ENCODE results near the gene TBC1D3B.
"Not testable (repeated sequence)": the region's sequence is repeated elsewhere in the genome, so short reads cannot be mapped to it uniquely, and the experiment has no call there.

The TBC1D3B gene
- total RNA-seq: 0.18 to 0.49 (median 0.19) reads per million in 4 experiments

DNA sequence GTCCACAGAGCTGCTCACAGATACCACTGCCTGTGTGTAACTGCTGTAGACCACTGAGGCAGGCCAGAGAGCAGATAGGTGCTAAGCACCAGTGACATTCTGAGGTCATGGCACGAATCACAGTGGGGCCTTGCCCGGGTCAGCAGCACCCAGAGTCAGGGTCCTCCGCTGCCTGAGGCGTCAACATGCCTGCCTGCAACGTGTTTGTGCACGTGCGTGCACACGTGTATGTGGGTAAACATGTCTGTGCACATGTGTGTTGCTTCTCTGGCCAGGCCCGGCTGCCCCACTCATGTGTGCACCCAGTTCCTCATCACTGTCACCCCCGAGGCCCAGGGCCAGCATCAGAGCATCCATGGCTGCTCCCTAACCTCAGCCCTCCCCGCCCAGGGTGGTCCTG is at the start of gene TBC1D3B:
TBC1D3B (minus strand) TSS at position 101 of the 400 bp plus-strand sequence. CDS start 1,586 bp downstream, outside the sequence.
- not testable (repeated sequence) for DNase-seq

- not testable (repeated sequence) for DNase-seq
These were observed 46.5 kb upstream of the TBC1D3B start for GRCh38 chr17:36222967-36223366.

DNA sequence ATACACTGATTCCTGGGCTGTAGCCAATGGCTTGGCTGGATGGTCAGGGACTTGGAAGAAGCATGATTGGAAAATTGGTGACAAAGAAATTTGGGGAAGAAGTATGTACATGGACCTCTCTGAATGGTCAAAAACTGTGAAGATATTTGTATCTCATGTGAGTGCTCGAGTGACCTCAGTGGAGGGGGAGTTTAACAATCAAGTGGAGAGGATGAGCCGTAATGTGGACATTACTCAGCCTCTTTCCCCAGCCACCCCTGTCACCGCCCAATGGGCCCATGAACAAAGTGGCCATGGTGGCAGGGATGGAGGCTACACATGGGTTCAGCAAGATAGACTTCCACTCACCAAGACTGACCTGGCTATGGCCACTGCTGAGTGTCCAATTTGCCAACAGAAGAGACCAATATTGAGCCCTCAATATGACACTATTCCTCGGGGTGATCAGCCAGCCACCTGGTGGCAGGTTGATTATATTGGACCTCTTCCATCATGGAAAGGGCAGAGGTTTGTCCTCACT is 45.2 kb upstream of the TBC1D3B start:
- DNase-seq: not testable (repeated sequence)

DNA sequence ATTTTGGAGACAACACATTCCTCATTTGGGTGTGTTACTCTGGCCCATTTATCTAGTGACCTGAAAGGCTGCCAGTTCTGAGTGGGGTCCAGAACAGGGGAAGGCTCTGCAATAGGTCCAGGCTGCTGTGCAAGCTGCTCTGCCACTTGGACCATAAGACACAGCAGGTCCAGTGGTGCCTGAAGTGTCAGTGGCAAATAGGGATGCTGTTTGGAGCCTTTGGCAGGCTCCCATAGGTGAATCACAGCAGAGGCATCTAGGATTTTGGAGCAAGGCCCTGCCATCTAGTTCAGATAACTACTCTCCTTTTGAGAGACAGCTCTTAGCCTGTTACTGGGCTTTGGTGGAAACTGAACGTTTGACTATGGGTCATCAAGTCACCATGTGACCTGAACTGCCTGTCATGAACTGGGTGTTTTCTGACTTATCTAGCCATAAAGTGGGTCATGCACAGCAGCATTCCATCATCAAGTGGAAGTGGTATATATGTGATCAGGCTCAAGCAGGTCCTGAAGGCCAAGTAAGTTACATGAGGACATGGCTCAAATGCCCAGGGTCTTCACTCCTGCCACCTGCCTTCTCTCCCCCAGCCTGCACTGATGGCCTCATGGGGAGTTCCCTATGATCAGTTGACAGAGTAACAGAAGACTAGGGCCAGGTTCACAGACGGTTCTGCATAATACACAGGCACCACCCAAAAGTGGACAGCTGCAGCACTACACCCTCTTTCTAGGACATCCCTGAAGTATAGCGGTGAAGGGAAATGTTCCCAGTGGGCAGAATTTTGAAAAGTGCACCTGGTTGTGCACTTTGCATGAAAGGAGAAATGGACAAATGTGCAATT is 44.5 kb upstream of the TBC1D3B start:
- not testable (repeated sequence) for DNase-seq

GRCh38 chr17:36219556-36219955 is 43.1 kb upstream of the TBC1D3B start:
- not testable (repeated sequence) for DNase-seq

DNA sequence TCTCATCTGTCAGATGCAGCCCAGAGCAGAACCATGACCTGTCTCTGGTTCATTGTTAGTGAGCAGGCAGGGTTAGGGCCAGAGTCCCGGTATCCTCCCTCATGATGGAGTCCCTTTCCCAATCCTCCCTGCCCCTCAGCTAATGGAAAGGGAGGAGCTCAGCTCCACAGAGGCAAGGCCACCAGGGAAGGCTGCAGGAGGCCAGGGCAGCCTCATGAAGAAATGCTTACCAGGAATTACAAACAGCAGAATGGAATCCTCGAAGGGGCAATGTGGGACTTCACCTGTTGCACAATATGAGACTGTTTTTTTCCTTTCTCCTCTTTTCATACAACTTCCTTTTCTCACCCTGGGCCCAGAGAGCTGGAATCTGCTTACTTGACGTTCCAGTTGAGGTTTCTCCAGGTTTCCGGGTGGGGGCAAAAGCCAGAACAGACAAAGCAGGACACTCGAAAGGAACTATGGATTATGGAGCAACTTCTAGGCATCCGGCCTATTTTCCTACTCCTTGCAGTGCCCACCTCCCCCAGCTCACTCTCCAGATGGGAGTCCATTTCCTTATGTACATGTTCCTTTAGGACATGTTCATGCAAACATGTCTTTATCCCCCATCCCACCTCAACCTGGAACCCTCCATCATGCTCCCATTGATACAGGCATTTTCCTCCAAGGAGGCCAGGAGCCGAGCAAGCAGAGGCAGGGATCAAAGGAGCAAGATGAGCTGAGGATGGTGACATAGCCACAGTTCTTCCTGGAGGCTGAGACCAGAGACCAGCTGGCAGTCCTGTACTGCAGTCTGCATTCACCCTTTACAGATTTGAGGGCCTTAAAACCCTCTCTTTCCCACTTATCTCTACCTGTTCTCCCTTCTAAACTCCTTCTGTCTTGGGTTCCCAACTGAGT is 39.2 kb upstream of the TBC1D3B start:
- not testable (repeated sequence) for DNase-seq

DNA sequence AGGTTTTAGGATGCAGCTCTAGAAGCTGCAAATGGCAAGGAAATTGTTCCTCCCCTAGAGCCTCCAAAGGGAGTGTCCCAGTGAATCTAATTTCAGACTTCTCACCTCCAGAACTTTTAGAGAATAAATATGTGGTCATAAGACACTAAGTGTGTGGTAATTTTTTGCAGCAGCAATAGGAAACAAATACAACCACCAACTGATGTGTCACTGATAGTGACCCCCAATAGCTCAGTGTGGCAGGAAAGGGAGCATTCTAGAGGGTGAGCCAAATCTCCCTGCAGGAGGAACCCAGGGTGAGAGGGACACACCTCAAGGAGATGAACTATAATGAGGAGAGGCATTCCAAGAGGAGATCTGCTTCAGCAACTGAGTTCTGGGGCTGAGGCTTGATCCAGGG is 38.5 kb upstream of the TBC1D3B start:
- DNase-seq: no peak

DNA sequence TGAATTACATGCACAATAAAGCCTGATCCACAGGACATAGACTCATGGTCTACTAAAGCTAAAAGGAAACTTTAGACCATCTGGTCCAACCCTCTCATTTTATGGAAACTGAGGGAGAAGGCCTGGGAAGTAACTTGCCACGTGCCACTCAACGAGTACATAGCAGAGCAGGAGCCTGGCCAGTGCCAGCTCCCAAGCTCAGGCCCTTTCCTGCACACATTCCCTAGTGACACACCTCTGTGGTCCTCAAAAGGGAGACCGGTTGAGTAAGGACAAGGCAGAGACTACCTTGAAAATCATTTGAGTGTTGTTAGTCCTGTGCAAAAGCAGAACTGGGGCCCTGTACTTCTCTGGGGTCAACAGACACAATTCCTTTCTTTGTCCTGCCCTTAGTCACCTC is 37.3 kb upstream of the TBC1D3B start:
- no peak for DNase-seq

- DNase-seq: no peak
These were observed 36.5 kb upstream of the TBC1D3B start for GRCh38 chr17:36212966-36213365.

- no peak for DNase-seq
These were observed 35.8 kb upstream of the TBC1D3B start for GRCh38 chr17:36212272-36212605.

- not testable (repeated sequence) for DNase-seq
These were observed 35.2 kb upstream of the TBC1D3B start for GRCh38 chr17:36211484-36212271.

GRCh38 chr17:36210439-36211211 is 34.2 kb upstream of the TBC1D3B start, which contains the start of gene CCL4L2:
Gene CCL4L2, plus strand, starts transcription at chr17:36211063.
- DNase-seq: not testable (repeated sequence)

DNA sequence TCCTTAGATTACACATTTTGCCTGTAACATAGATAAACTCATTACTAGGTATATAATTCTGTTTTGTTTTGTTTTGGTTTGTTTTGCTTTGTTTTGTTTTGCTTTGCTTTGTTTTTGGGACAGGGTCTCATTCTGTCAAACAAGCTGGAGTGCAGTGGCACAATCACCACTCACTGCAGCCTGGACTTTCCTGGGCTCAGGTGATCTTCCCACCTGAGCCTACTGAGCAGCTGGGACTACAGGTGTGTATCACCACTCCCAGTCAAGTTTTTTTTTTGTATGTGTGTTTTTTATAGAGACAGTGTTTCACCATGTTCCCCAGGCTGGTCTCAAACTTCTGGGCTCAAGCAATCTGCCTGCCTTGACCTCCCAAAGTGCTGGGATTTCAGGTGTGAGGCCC is 33.1 kb upstream of the TBC1D3B start:
- no peak for DNase-seq

GRCh38 chr17:36207383-36207782 is 30.9 kb upstream of the TBC1D3B start:
- not testable (repeated sequence) for DNase-seq

GRCh38 chr17:36206486-36206821 is 30.0 kb upstream of the TBC1D3B start:
- DNase-seq: not testable (repeated sequence)

DNA sequence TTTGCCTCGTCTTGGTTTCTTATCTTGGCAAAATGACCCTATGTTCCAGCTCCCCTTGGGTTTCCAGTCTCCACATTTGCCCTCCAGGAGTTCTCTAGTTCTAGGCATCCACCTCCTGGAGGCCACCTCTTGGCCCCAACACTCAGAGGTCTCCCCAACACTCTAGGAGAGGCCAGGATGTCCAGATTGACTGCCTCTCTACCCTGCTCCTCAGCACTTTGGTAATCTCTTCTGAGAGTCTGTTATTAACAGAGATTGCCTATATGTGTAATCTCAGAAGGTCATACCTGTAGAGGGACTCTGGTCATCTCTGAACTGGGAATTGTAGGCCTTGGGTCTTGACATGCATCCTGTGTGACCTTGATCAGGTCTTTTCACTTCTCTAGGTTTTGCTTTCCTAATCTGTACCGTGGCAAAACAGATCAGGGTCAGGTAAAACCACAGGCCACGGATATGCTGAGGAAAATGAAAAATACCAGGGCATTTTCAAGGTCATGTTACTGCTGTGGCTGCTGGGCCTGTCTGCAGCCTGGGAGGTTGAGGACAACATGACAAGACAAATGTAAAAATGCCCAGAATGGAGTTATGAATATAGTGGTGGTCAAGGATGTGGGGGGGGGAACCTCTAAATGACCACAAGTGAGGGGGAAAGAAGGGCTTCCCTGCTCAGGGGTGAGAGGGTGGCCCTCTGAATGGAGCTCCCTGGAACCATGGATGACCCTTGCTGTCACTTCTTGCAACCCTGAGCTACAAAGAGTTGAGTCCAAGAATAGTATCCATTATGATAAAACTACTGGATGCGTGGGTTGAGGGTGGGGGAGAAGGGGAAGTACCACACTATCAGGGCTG is 29.4 kb upstream of the TBC1D3B start:
- DNase-seq: no peak

- no peak for DNase-seq
These were observed 28.5 kb upstream of the TBC1D3B start for GRCh38 chr17:36204724-36205500.

DNA sequence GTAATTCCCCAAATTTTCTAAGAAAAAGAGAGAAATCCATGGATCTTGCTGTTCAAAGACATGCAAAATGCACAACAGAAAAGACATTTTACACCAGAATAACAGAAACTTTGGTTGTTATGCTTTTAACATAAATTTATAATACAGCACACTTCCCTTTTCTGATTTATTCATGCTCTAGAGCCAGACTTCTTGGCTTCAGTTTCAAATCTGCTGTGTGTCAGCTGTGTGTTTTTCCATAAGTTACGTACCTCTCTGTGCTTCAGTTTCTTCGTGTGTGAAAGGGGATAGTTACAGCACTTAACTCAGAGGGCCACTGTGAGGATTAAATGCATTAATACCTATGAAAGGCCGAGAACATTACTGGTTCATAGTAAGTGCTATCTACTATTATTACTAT is 26.9 kb upstream of the TBC1D3B start:
- no peak for DNase-seq

DNA sequence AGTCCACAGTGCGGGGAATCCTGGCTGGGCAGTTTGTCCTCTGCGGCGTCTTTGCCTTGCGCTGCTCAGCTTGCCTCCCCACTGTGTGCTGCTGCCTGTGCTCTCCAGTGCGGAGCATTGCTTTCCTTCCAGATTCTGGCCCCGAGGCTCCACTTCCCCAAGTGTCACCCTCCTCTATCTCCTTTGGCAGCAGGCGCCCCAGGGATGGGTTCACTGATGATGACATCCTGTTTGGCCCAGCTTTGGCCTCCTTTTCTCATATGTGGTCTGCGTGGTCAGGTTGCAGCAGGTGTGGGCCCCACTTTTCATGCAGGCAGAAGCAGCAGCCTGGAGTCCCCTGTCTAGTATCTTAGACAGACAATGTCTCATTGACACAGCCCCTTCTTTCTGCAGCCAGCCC is 25.1 kb upstream of the TBC1D3B start:
- DNase-seq: not testable (repeated sequence)

DNA sequence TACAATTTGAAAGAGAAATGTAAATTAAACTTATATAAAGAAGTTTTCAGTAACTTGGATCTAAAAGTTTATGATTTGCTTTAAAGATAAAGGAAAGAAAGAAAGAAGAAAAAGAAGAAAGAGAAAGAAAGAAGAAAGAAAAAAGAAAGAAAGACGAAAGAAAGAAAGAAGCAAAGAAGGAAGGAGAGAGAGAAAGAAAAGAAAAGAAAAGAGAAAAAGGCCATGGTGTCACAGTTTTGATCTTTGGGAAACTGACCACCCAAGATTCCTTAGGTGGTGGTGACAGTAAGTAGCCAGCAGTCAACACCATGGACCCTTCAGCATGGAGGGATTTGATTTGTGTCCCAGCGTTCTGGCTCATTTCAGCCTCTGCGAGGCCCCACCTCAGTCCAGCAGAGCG is 24.7 kb upstream of the TBC1D3B start:
- not testable (repeated sequence) for DNase-seq
